ENCODE measurements around the gene SAA1. TPM values are rescaled to one million over a fixed set of nuclear protein-coding genes. Genes with fewer than 3 reads are reported as not detected.

SAA1 gene
- 0.25 to 1.1 TPM (median 0.49 TPM) in 4 of 5 replicates, not detected in the other for total RNA-seq (2022; extraction: Qiagen RNA extraction; ENCODE audit: low read depth)

DNA sequence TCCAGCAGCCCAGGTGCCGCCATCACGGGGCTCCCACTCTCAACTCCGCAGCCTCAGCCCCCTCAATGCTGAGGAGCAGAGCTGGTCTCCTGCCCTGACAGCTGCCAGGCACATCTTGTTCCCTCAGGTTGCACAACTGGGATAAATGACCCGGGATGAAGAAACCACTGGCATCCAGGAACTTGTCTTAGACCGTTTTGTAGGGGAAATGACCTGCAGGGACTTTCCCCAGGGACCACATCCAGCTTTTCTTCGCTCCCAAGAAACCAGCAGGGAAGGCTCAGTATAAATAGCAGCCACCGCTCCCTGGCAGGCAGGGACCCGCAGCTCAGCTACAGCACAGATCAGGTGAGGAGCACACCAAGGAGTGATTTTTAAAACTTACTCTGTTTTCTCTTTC is at the start of gene SAA1:
Gene SAA1, plus strand, starts transcription at position 316 of the 400 bp plus-strand sequence. CDS start 624 bp downstream, outside the sequence.

DNA sequence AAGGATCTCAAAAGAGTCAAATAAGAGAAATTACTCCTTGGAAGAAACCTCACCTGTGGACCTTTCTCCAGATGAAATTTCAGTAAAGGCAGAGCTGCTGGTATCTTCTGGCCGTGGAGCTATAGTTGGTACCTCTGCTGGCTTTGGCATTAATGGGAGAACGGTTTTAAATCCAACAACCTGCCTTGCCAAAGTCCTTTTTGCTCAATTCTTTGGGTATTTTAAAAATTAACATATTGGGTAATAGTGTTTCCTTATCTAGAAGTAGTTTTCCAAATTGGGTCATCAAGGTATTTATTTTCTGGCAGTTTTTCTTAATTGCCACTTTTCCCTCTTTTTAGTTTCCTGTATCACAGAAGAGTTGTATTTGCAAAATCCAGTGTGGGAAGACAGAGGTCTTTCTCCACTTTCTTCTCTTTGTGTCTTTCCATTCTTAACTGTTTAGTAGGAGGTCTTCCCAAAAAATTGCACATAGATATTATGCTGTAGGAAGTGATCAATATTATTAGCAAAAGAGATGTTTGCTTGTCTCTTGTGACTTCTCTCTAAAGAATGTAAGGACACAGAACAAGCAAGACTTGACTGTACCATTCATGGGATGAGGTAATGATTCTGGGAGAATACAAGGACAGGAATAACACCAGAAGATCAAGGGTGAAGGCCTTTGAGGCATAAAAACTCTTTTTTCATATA is 29.3 kb upstream of the SAA1 start, which contains the start of gene SAA4:
Gene SAA4, minus strand, starts transcription at position 139 of the 693 bp plus-strand sequence. CDS start 876 bp downstream, outside the sequence.

DNA sequence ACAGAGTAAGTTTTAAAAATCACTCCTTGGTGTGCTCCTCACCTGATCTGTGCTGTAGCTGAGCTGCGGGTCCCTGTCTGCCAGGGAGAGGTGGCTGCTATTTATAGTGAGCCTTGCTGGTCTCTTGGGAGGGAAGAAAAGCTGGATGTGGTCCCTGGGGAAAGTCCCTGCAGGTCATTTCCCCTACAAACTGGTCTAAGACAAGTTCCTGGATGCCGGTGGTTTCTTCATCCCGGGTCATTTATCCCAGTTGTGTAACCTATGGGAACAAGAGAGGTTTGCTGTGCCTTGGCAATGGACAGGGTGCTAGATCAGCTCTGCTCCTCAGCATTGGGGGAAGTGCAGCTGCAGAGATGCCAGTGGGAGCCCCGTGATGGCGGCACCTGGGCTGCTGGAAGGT is 17.5 kb upstream of the SAA1 start, which contains the start of gene SAA2:
Gene SAA2, minus strand, starts transcription at position 108 of the 400 bp plus-strand sequence. CDS start 657 bp downstream, outside the sequence.

Other genes with a start within 250 kb of the SAA1 start
- gene TPH1, start 220.0 kb upstream of the SAA1 start, total RNA-seq (2022; extraction: Qiagen RNA extraction; ENCODE audit: low read depth): 0.01 to 0.14 TPM (median 0.02 TPM) in 3 of 5 replicates, not detected in the others
- gene SAAL1, start 160.2 kb upstream of the SAA1 start, total RNA-seq (2022; extraction: Qiagen RNA extraction; ENCODE audit: low read depth): 31.4 to 43.8 TPM (median 40.7 TPM) in 5 replicates
- gene MRGPRX3, start 133.7 kb upstream of the SAA1 start, total RNA-seq (2022; extraction: Qiagen RNA extraction; ENCODE audit: low read depth): not detected in 5 replicates
- not detected in 5 replicates for gene MRGPRX4, start 93.4 kb upstream of the SAA1 start, total RNA-seq (2022; extraction: Qiagen RNA extraction; ENCODE audit: low read depth)
- gene SAA4, start 29.5 kb upstream of the SAA1 start, total RNA-seq (2022; extraction: Qiagen RNA extraction; ENCODE audit: low read depth): not detected in 5 replicates
- not detected in 5 replicates for gene SAA2, start 17.6 kb upstream of the SAA1 start, total RNA-seq (2022; extraction: Qiagen RNA extraction; ENCODE audit: low read depth)
- gene HPS5, start 55.9 kb downstream of the SAA1 start, total RNA-seq (2022; extraction: Qiagen RNA extraction; ENCODE audit: low read depth): 9.4 to 16.0 TPM (median 13.4 TPM) in 5 replicates
- 32.2 to 35.4 TPM (median 34.3 TPM) in 5 replicates for gene GTF2H1, start 56.3 kb downstream of the SAA1 start, total RNA-seq (2022; extraction: Qiagen RNA extraction; ENCODE audit: low read depth)
- 2,389 to 3,452 TPM (median 2,525 TPM) in 5 replicates for gene LDHA, start 128.3 kb downstream of the SAA1 start, total RNA-seq (2022; extraction: Qiagen RNA extraction; ENCODE audit: low read depth)
- gene LDHC, start 146.1 kb downstream of the SAA1 start, total RNA-seq (2022; extraction: Qiagen RNA extraction; ENCODE audit: low read depth): 0.27 TPM in 1 of 5 replicates, not detected in the others
- gene LDHAL6A, start 189.6 kb downstream of the SAA1 start, total RNA-seq (2022; extraction: Qiagen RNA extraction; ENCODE audit: low read depth): not detected in 5 replicates